ENCODE results near the gene PUDP.
"Not testable (repeated sequence)": the region's sequence is repeated elsewhere in the genome, so short reads cannot be mapped to it uniquely, and the experiment has no call there.

The PUDP gene

GRCh38 chrX:7027071-7027470 is 120.9 kb downstream of the PUDP start:
- no peak for DNase-seq (ENCODE audit: low spot score)

DNA sequence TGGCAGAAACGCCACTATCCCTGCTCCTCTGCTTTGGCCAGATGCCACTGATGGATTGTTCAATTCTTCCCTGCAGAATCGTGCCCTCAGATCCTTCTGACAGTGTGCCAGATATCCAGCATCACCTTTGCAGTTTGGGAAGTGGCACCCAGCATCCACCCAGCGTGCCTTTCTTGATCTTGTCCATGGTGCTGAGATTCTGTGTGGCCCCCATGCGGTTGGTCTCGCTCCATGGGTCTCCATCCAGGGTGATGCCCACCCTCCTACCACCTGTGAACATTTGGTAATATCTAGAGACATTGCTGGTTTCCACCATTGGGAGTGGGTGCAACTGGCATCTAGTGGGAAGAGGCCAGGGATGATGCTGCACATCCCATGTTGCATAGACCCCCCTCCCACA is 121.6 kb downstream of the PUDP start:
- DNase-seq (ENCODE audit: low spot score) = not testable (repeated sequence)

DNA sequence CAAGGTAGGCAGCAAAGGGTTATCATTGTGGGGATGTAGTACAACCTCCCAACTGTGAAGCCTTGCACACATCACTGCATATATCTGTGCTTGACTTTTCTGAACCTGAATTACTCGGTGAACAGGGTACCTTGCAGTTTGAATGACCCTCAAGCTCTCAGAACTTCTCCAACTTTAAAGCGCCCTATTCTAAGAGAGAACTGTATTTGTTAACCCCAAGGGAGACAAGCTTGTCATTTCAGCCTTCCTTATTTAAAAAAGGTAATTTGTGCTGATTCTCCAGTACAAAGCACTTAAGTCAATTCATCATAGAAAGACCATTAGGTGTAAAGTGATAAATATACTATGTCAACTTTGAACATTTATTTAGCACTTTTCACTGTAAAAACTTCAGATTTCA is 122.5 kb downstream of the PUDP start:
- DNase-seq (ENCODE audit: low spot score) = no peak

GRCh38 chrX:7024850-7025249 is 123.1 kb downstream of the PUDP start:
- DNase-seq (ENCODE audit: low spot score) = no peak

DNA sequence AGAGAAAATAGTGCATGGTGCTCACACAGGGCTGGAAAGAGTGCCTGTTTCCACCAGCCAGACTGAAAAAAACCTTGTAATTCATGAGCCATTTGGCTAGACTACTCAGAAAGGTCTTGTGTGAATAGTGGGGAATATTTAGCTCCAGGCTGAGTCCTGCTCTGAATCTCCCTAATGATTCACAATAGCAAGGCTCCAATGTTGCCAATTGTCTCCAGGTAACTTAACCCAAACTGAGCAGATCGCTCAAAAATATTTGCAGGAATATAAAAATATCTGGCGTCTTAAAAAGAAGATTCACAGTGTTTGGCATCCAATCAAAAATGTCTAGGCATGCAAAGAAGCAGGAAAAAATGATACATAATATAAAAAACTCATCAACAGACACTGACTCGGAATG is 125.0 kb downstream of the PUDP start:
- DNase-seq (ENCODE audit: low spot score) = not testable (repeated sequence)

DNA sequence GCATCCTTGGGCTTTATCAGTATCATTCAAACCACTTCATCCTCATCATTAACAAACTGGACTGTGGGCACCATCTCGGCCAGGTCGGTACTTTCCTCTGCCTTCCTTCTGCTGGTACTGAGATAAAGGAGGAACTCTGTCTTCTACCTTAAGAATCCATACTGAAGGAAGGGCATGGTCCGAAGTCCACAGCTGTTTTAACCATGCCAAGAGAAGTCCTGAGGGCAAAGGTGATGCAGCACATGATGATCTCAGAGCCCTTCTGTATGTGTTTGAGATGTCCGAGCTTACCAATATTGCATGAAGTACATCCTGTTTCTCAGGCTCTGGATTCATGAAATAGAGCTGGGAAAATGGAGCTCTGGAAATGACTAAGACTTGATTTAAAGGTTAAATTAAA is 126.0 kb downstream of the PUDP start:
- DNase-seq (ENCODE audit: low spot score) = no peak

DNA sequence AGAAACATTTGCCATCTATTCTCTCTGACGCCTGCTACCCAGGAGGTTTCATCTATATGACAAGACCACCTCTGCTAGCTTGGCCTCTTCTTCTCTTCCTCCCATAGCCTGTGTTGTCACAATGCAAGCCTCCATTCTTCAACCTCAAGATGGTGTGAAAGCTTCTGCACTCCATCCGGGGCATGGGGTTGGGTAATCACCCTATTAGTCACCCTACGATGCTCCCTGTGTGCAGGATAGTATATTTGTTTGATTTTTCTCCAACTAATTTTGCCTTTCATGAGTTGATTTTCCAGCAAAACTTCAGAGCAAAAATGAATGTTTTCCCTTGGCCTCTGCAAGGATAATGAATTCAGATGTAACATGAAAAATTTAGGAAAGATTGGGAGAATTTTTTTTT is 128.4 kb downstream of the PUDP start:
- no peak for DNase-seq (ENCODE audit: low spot score)

- DNase-seq (ENCODE audit: low spot score) = not testable (repeated sequence)
These were observed 135.6 kb downstream of the PUDP start for GRCh38 chrX:7012262-7012834.

GRCh38 chrX:7010897-7011296 is 137.1 kb downstream of the PUDP start:
- DNase-seq (ENCODE audit: low spot score) = not testable (repeated sequence)

DNA sequence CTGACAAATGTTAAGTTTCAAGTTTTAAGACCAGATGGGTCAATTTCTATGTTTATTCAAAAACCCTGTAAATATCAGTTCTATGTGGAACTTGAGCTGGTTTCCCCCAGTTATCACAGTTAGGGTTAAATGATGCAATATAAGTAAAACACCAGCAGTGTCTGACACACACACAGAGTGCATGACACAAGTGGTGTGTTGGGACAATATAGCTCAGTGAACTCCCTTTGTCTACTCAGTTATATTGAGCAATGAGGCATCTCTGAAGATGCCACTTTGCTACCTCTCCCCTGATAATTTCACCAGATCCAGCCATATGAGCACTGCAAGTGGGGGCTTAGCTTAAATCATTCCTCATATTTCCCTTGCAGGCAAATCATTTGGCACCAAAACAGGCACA is 140.6 kb downstream of the PUDP start:
- DNase-seq (ENCODE audit: low spot score) = not testable (repeated sequence)

All from activated CD4-positive, alpha-beta T cell treated with anti-CD3 and anti-CD28 coated beads, Interleukin-2, Interleukin-4, amounts not matched to agents 100 ng/mL and 50 ng/mL, durations not matched to agents 16 hours and 8 hours (primary cell).